MCF 10A (cell line): ENCODE results near the gene TM9SF4. TPM values are rescaled to one million over a fixed set of nuclear protein-coding genes. Genes with fewer than 3 reads are reported as not detected.

Experiments
- BruUV-seq: library from RNA; stranded (reverse); fragments of 400-500 nt; replicated peaks from 2 replicates; lab custom pipeline; 2021; lab: Mats Ljungman, UMichigan
- CTCF ChIA-PET: fragments of 300-600 bp; sonication (Branson Sonifier 250); formaldehyde crosslinking; extraction: SDS; loops from one replicate; lab custom pipeline; 2021; ENCODE audit warnings: antibody characterized with exemption, inconsistent platforms; lab: Yijun Ruan, JAX
- POLR2A ChIA-PET: fragments of 300-600, 350-650 bp; sonication (Branson Sonifier 250); formaldehyde crosslinking; extraction: SDS; loops from one replicate; lab custom pipeline; 2020; ENCODE audit warnings: antibody characterized with exemption, inconsistent platforms; lab: Yijun Ruan, JAX
- DNase-seq: peaks from one replicate; pipeline ENCODE4 v3.0.0-alpha.2; 2018; ENCODE audit not compliant: unreplicated experiment
- H3K27ac Mint-ChIP-seq: one replicate; pipeline ENCODE4 v1.8.0; 2022; ENCODE audit warnings: mild to moderate bottlenecking, low read depth, mixed read lengths; ENCODE audit not compliant: unreplicated experiment
- H3K27me3 Mint-ChIP-seq: one replicate; pipeline ENCODE4 v1.8.0; 2022; ENCODE audit warnings: mixed read lengths; ENCODE audit not compliant: insufficient read depth, unreplicated experiment
- H3K36me3 Mint-ChIP-seq: one replicate; pipeline ENCODE4 v1.8.0; 2022; ENCODE audit warnings: mild to moderate bottlenecking, moderate library complexity, mixed read lengths; ENCODE audit not compliant: insufficient read depth, unreplicated experiment
- H3K4me1 Mint-ChIP-seq: one replicate; pipeline ENCODE4 v1.8.0; 2022; ENCODE audit warnings: mixed read lengths; ENCODE audit not compliant: insufficient read depth, unreplicated experiment
- H3K4me3 Mint-ChIP-seq: one replicate; pipeline ENCODE4 v1.8.0; 2022; ENCODE audit warnings: mild to moderate bottlenecking, moderate library complexity, mixed read lengths; ENCODE audit not compliant: unreplicated experiment
- H3K9me3 Mint-ChIP-seq: one replicate; pipeline ENCODE4 v1.8.0; 2022; ENCODE audit warnings: mixed read lengths; ENCODE audit not compliant: unreplicated experiment
- intact Hi-C: fragments of 100-400 bp; cut with micrococcal nuclease; formaldehyde crosslinking; loops from 2 replicates; pipeline ENCODE4 v1.14.1; 2022
- total RNA-seq: library from RNA; stranded (reverse); gene quantifications from 2 replicates; pipeline ENCODE4 v1.2.3, GENCODE V29; 2022
- TF ChIP-seq, protein P1 (sequence below): fragments of 200-600 bp; IDR thresholded peaks from one replicate; pipeline ENCODE4 v1.8.0; 2022; ENCODE audit warnings: antibody characterized with exemption, mild to moderate bottlenecking; ENCODE audit not compliant: unreplicated experiment

TM9SF4 gene
- total RNA-seq, 1 experiment from 2014 or later, result 52.3 TPM

DNA sequence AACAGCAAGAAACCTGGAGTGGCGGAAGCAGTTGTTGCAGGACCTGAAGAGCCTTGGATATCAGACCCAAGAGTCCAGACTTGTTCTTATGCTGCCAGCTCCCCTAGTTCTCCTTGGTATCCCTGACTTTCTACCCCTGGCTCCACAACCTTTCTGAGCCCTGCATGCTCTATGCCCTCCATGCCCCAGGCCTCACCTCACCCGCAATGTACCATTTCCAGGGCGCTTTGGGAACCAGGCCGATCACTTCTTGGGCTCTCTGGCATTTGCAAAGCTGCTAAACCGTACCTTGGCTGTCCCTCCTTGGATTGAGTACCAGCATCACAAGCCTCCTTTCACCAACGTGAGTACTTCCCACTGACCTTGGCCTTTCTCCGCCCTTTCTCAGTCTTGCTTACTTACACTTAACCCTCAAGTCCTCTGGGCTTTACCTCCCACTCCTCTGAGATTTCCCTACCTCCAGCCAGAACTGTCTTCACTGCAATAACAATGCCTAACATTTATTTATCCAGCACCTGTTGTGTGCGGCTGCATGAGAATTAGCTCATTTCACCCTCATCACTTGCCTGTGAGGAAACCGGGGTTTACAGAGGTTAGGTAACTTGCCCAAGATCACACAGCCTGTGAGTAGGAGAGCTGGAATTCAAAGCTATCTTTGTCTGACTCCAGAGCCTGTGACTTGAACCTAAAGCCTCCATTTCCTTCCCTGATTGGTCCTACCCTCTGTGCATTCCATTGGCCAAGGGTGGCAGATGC lies 100.5 kb downstream of the TM9SF4 start:
- BruUV-seq, result no TSS peak
- H3K36me3 Mint-ChIP-seq, result peaks cover 45% of the 10 kb centered on the region
- H3K9me3 Mint-ChIP-seq, result no peaks in the 10 kb centered on the region
- TF ChIP-seq, protein P1, sequence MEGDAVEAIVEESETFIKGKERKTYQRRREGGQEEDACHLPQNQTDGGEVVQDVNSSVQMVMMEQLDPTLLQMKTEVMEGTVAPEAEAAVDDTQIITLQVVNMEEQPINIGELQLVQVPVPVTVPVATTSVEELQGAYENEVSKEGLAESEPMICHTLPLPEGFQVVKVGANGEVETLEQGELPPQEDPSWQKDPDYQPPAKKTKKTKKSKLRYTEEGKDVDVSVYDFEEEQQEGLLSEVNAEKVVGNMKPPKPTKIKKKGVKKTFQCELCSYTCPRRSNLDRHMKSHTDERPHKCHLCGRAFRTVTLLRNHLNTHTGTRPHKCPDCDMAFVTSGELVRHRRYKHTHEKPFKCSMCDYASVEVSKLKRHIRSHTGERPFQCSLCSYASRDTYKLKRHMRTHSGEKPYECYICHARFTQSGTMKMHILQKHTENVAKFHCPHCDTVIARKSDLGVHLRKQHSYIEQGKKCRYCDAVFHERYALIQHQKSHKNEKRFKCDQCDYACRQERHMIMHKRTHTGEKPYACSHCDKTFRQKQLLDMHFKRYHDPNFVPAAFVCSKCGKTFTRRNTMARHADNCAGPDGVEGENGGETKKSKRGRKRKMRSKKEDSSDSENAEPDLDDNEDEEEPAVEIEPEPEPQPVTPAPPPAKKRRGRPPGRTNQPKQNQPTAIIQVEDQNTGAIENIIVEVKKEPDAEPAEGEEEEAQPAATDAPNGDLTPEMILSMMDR, result no peak
- ChIA-PET CTCF (no interaction called here), POLR2A (interaction anchor here (1.0 to 2.6 kb wide), 4 partner anchors 8 to 395 kb away, joined by 3 to 13 read pairs (median 6); no protein-coding TSS in a partner anchor)
- peaks cover 44% of the 10 kb centered on the region for H3K4me1 Mint-ChIP-seq
- no peak for DNase-seq
- intact Hi-C loops, result loop anchor here (5.0 kb wide), 3 partner anchors 147 to 388 kb away; partner anchors contain the start of gene ASXL1
- peak overlapping the region; percentile 100 for H3K4me3 Mint-ChIP-seq
- H3K27ac Mint-ChIP-seq, result peak overlapping the region; percentile 30
- H3K27me3 Mint-ChIP-seq, result no peaks in the 10 kb centered on the region

DNA sequence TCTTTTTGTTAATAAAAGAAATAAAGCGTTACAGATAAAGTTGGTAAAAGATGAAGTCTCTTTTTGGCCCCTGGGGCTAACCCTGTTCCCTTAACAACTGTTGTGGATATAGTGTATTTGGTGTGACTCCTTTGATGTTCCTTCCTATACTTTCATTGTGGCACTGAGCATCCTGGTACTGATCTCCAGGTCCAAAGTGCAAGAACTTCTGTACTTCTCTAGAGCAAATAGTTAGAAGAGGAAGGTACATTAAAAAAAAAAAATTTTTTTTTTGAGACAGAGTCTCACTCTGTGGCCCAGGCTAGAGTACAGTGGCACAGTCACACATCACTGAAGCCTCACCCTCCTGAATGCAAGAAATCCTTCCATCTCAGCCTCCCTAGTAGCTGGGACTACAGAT lies 104.4 kb downstream of the TM9SF4 start:
- TF ChIP-seq, protein P1, result no peak
- ChIA-PET POLR2A (no interaction called here), CTCF (interaction anchor here (0.6 kb wide), 1 partner anchor 337 kb away, joined by 3 read pairs; no protein-coding TSS in a partner anchor)
- intact Hi-C loops, result no loop called here
- no peak for DNase-seq
- Mint-ChIP-seq H3K27me3 (no peaks in the 10 kb centered on the region), H3K36me3 (peaks cover 57% of the 10 kb centered on the region), H3K4me1 (peaks cover 22% of the 10 kb centered on the region), H3K4me3 (no peak overlapping the region), H3K9me3 (no peaks in the 10 kb centered on the region), H3K27ac (no peak overlapping the region)
- no TSS peak for BruUV-seq

DNA sequence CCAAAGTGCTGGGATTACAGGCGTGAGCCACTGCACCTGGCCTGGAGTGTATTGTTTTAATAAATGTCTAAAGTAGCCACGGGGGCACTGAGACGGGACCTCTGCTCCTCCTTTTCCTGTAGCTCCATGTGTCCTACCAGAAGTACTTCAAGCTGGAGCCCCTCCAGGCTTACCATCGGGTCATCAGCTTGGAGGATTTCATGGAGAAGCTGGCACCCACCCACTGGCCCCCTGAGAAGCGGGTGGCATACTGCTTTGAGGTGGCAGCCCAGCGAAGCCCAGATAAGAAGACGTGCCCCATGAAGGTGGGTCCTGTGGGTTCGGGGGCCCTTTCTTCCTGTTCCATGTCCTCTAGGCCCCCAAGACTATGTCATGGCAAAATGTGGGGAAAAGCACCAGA lies 105.6 kb downstream of the TM9SF4 start:
- Mint-ChIP-seq H3K27me3 (no peaks in the 10 kb centered on the region), H3K9me3 (no peaks in the 10 kb centered on the region), H3K4me3 (no peak overlapping the region), H3K27ac (no peak overlapping the region), H3K36me3 (peaks cover 69% of the 10 kb centered on the region), H3K4me1 (peaks cover 14% of the 10 kb centered on the region)
- no peak for DNase-seq
- ChIA-PET CTCF (interaction anchor here (0.5 kb wide), 1 partner anchor 574 kb away, joined by 3 read pairs; no protein-coding TSS in a partner anchor), POLR2A (interaction anchor here (0.6 to 1.5 kb wide), 2 partner anchors 10 to 21 kb away, joined by 3 to 5 read pairs; no protein-coding TSS in a partner anchor)
- intact Hi-C loops, result no loop called here
- no TSS peak for BruUV-seq
- TF ChIP-seq, protein P1, result no peak

DNA sequence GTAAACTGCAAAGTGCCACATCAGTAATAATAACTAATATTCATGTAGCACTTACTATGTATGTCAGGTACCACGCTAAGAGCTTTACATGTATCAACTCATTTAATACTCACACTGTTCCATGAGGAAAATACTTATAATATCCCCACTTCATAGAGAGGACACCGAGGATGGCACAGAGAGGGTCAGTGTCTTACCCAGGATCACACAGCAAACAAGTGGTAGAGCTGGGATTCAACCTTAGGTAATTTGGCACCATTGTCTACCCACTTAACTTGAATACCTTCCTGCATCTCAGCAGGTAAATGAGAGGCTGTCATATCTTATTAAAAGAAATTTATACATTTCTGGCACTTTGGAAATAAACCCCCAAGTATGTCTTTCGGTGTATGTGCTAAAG lies 106.2 kb downstream of the TM9SF4 start:
- CTCF ChIA-PET, result interaction anchor here (0.5 kb wide), 1 partner anchor 575 kb away, joined by 3 read pairs; no protein-coding TSS in a partner anchor
- H3K36me3 Mint-ChIP-seq, result peaks cover 75% of the 10 kb centered on the region
- no TSS peak for BruUV-seq

More for the DNA sequence above, 106.2 kb downstream of the TM9SF4 start:
- H3K27ac Mint-ChIP-seq, result no peak overlapping the region
- no peaks in the 10 kb centered on the region for H3K9me3 Mint-ChIP-seq
- intact Hi-C loops, result no loop called here
- H3K4me3 Mint-ChIP-seq, result no peak overlapping the region
- TF ChIP-seq, protein P1, result no peak
- POLR2A ChIA-PET, result interaction anchor here (1.0 to 1.5 kb wide), 2 partner anchors 10 to 14 kb away, joined by 3 to 5 read pairs; no protein-coding TSS in a partner anchor
- peaks cover 14% of the 10 kb centered on the region for H3K4me1 Mint-ChIP-seq
- no peak for DNase-seq
- no peaks in the 10 kb centered on the region for H3K27me3 Mint-ChIP-seq
